ENCODE data around the gene SDK2. TPM values are rescaled to one million over a fixed set of nuclear protein-coding genes. Genes with fewer than 3 reads are reported as not detected.

The SDK2 gene
- total and polyA plus RNA-seq, 9 of the 15 experiments (the other 6 are each of a cell fraction or from before 2014, with no cell fraction given) = 0.04 TPM; not detected in 8

DNA sequence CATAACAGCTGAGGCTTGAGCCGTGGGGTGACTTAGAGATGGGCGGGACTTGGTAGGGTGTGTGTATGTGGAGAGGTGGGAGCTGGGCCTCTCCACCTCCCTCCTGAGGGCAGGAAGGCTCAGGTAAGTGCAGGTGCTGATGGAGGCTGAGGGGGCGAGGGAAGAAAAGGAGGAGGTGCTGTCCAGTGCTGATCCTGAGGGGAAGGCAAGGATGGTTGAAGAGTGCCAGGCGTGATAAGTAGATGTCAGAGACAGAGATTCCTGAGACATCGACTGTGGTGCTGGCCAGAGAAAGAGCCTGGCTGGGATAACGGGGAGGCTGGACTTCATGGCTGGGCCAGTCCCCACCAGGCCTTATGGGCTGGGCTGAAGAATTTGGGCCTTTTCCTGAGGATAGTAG, 159.1 kb downstream of the SDK2 start (continued):
- TF ChIP-seq, protein P1, sequence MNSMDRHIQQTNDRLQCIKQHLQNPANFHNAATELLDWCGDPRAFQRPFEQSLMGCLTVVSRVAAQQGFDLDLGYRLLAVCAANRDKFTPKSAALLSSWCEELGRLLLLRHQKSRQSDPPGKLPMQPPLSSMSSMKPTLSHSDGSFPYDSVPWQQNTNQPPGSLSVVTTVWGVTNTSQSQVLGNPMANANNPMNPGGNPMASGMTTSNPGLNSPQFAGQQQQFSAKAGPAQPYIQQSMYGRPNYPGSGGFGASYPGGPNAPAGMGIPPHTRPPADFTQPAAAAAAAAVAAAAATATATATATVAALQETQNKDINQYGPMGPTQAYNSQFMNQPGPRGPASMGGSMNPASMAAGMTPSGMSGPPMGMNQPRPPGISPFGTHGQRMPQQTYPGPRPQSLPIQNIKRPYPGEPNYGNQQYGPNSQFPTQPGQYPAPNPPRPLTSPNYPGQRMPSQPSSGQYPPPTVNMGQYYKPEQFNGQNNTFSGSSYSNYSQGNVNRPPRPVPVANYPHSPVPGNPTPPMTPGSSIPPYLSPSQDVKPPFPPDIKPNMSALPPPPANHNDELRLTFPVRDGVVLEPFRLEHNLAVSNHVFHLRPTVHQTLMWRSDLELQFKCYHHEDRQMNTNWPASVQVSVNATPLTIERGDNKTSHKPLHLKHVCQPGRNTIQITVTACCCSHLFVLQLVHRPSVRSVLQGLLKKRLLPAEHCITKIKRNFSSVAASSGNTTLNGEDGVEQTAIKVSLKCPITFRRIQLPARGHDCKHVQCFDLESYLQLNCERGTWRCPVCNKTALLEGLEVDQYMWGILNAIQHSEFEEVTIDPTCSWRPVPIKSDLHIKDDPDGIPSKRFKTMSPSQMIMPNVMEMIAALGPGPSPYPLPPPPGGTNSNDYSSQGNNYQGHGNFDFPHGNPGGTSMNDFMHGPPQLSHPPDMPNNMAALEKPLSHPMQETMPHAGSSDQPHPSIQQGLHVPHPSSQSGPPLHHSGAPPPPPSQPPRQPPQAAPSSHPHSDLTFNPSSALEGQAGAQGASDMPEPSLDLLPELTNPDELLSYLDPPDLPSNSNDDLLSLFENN (IDR thresholded peaks at IDR 0.05; ENCODE audit: low read depth in 2 of 2, low read length in 2 of 2) = 0 out of 4 replicates have a peak, but pooled peaks of 1 of the 2 experiments have one; percentile 47
- TF ChIP-seq CBX3 (IDR thresholded peaks at IDR 0.05; ENCODE audit: borderline replicate concordance in 1 of 2, low read length in 2 of 2) = peak in 1 of 2 experiments; percentile 96; a peak in 2 of 3 replicates
- TF ChIP-seq DNMT1 (IDR thresholded peaks at IDR 0.05) = no peak
- peak; percentile 93 for TF ChIP-seq EHMT2 (IDR thresholded peaks at IDR 0.05)
- no peak for TF ChIP-seq PPARD (CRISPR knock-in tag; IDR thresholded peaks at IDR 0.05)
- TF ChIP-seq TRIM28 (IDR thresholded peaks at IDR 0.05) = peak; percentile 53; the same call in 1 of the 2 replicates

DNA sequence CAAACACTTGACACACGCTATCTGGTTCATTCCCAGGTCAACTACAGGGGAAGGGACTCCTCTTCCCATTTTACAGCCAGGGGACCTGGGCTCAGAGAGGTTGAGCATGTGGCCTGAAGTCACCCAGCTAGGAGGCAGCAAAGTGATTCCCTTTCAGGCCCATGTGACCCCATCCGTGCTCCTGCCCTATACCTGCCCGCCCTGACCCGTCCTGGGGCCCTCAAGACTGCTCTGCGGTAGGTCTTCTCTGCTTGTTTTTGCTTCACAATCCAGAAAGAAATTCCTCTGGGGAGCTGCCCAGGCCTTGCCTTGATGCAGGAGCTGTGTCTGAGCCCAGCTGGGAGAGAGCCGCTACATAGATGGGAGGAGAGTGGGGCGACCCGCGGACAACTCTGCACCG, 161.4 kb downstream of the SDK2 start:
- Histone ChIP-seq H3K4me2 (ENCODE audit: insufficient read depth, low read length) (no peak overlapping the region), H3K4me1 (replicated peaks in 1 of 2; ENCODE audit: control insufficient read depth in 2 of 2, insufficient read depth in 2 of 2, low read length in 2 of 2) (no peaks in the 10 kb centered on the region), H3K4me3 (no peak overlapping the region), H3K79me2 (ENCODE audit: control insufficient read depth, insufficient read depth, low read length) (no peaks in the 10 kb centered on the region), H3K27me3 (ENCODE audit: control insufficient read depth in 2 of 2, insufficient read depth in 2 of 2, low read length in 2 of 2) (peaks cover 4 to 29% of the 10 kb centered on the region in 2 experiments; a peak in 4 of 5 replicates), H3K36me3 (ENCODE audit: control insufficient read depth, insufficient read depth, low read length) (no peaks in the 10 kb centered on the region), H3K9me3 (replicated peaks; ENCODE audit: control insufficient read depth, insufficient read depth, low read depth, low read length) (no peaks in the 10 kb centered on the region), H4K20me1 (replicated peaks; ENCODE audit: control insufficient read depth, insufficient read depth, low read length) (peaks cover 6% of the 10 kb centered on the region; the same call in 1 of the 2 replicates), H3K9me1 (ENCODE audit: control insufficient read depth, insufficient read depth, low read length) (no peaks in the 10 kb centered on the region), H2AFZ (ENCODE audit: low read depth, low read length) (no peak overlapping the region), H3K9ac (ENCODE audit: insufficient read depth in 1 of 2, low read depth in 2 of 2, low read length in 2 of 2) (no peak overlapping the region), H3K27ac (ENCODE audit: extremely low read depth, low read depth, low read length) (no peak overlapping the region)
- ChIA-PET CTCF (ENCODE audit: low intra/inter-chr PET ratio) (no interaction called here), POLR2A (interaction anchor here (0.6 kb wide), 1 partner anchor 28 kb away, joined by 4 read pairs; no protein-coding TSS in a partner anchor)
- no peak for FAIRE-seq
- intact Hi-C loops (cut with micrococcal nuclease) = no loop called here
- DNase-seq (ENCODE audit: extremely low read depth in 1 of 4, low spot score in 3 of 4) = no peak
- BruUV-seq (replicated peaks) = no TSS peak
- ATAC-seq = no peak
- in situ Hi-C loops (cut with MboI) = no loop called here
- 9% methylated on average over 5 of the region's 10 CpGs for WGBS (ENCODE audit: insufficient coverage, low coverage, missing lambda C conversion rate)
- TF ChIP-seq EZH2 (IDR thresholded peaks at IDR 0.05; ENCODE audit: borderline replicate concordance, low read depth, low read length) (no peak), TEAD2 (tag; IDR thresholded peaks at IDR 0.05) (no peak), KLF1 (tag; IDR thresholded peaks at IDR 0.05) (no peak), PML (IDR thresholded peaks at IDR 0.05; ENCODE audit: low read length) (no peak), ZNF311 (CRISPR knock-in tag; IDR thresholded peaks at IDR 0.05) (no peak), THAP7 (CRISPR knock-in tag; IDR thresholded peaks at IDR 0.05) (no peak), SIX5 (IDR thresholded peaks at IDR 0.05; ENCODE audit: borderline replicate concordance in 1 of 2, insufficient read depth in 1 of 2, low read depth in 1 of 2, low read length in 2 of 2) (no peak), LARP7 (IDR thresholded peaks at IDR 0.05) (no peak), PHF20 (IDR thresholded peaks at IDR 0.05; ENCODE audit: partially characterized antibody) (no peak), ZNF384 (IDR thresholded peaks at IDR 0.05; ENCODE audit: low read depth, low read length) (no peak), TOE1 (IDR thresholded peaks at IDR 0.05; ENCODE audit: borderline replicate concordance) (no peak), TOE1 (CRISPR knock-in tag; IDR thresholded peaks at IDR 0.05; ENCODE audit: borderline replicate concordance, low read depth) (no peak), HDAC8 (tag; IDR thresholded peaks at IDR 0.05) (no peak), BCL6 (CRISPR knock-in tag; IDR thresholded peaks at IDR 0.05) (no peak), XRCC4 (IDR thresholded peaks at IDR 0.05; ENCODE audit: extremely low read depth, insufficient read depth, insufficient read length) (no peak)

Measured in K562 (cell line).